HG03103 (cell line): ENCODE measurements around the gene ME3.
"Not testable (repeated sequence)": the region's sequence is repeated elsewhere in the genome, so short reads cannot be mapped to it uniquely, and the experiment has no call there.

ENCODE experiments used
- ATAC-seq: cut with Tn5 transposase; IDR thresholded peaks from one replicate; pipeline ENCODE4 v1.9.1; 2021; ENCODE audit warnings: low read depth; ENCODE audit not compliant: unreplicated experiment

Gene ME3

GRCh38 chr11:86522512-86522911 is 149.9 kb downstream of the ME3 start:
- not testable (repeated sequence) for ATAC-seq

- no peak for ATAC-seq
Observed at GRCh38 chr11:86519064-86519911, 153.1 kb downstream of the ME3 start.

DNA sequence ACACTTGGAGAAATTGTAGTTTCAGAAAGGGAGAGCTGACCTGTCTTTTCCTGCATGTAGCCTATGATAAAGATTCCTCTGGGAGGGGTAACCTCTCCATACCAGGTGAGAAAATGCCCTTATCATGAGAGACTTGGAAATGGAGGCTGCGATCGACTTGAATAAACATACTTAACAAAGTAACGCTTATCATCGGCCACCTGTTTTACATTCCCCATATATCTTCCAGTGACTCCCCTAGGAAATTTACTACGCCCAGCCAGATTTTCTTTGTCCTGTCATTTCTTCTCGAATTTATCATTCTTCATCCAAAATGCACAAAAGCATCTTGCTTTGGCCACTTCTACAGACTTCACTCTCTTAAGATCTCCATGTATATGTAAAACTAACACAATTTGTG is 154.2 kb downstream of the ME3 start:
- ATAC-seq, result no peak

- ATAC-seq, result no peak
Observed at GRCh38 chr11:86517557-86517956, 154.9 kb downstream of the ME3 start.

- no peak for ATAC-seq
Observed at GRCh38 chr11:86515297-86516094, 156.9 kb downstream of the ME3 start.

DNA sequence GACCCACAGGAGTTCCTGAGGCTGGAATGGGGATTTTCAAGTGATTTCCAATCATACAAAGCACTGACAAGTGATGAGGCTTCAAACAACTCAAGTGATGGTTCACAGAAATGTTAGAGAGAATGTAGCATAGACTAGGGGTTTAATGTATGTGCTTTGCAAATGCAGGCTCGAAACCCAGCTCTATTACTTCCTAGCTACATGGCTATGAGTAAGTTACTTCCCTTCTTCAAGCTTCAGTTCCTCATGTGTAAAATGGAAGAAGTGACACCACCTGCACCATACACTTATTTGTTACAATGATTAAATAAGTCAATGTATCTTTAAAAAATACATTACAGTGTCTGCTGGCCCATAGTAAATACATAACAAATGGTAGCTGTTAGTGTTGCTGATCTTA is 158.0 kb downstream of the ME3 start:
- peak; percentile 60 for ATAC-seq

GRCh38 chr11:86513746-86514373 is 158.6 kb downstream of the ME3 start:
- ATAC-seq, result no peak

DNA sequence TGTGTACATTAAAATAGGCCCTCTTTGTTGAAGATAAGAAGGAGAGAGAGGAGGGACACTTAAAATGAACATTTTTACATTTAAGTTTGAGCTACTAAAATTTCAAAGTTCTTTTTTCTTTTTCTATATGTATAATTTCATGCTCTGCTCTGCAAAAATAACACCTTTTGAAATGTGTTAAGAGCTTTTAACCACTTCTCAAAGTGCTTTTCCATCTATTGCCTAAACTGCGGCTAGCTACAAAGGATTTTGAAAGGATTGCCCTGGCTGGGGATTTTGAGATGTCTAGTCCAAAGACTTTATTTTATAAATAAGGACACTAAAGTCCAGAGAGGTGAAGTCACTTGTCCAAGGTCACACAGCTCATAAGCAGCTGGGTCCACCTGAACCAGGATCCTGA is 159.3 kb downstream of the ME3 start:
- ATAC-seq, result no peak

GRCh38 chr11:86511086-86511551 is 161.3 kb downstream of the ME3 start:
- peak; percentile 55 for ATAC-seq

GRCh38 chr11:86510674-86511073 is 161.7 kb downstream of the ME3 start:
- no peak for ATAC-seq

- no peak for ATAC-seq
Observed at GRCh38 chr11:86510097-86510496, 162.3 kb downstream of the ME3 start.

DNA sequence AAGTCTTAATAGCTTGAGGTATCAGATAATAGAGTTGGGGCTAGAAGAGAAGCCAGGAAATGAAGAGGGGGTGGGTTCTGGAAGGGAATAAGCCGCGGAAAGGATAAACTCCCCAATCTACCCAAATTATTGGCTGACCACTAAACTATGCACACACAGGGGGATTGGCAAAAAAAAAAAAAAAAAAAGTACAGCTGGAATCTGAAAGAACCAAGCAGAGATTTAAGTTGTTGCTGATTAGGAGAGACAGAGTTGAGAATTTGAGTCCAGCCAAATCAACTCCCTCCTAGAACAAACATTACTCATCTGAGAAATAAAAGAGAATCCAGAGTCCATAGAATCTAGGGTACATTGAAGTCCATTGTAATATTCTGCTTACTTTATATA is 162.8 kb downstream of the ME3 start:
- no peak for ATAC-seq

DNA sequence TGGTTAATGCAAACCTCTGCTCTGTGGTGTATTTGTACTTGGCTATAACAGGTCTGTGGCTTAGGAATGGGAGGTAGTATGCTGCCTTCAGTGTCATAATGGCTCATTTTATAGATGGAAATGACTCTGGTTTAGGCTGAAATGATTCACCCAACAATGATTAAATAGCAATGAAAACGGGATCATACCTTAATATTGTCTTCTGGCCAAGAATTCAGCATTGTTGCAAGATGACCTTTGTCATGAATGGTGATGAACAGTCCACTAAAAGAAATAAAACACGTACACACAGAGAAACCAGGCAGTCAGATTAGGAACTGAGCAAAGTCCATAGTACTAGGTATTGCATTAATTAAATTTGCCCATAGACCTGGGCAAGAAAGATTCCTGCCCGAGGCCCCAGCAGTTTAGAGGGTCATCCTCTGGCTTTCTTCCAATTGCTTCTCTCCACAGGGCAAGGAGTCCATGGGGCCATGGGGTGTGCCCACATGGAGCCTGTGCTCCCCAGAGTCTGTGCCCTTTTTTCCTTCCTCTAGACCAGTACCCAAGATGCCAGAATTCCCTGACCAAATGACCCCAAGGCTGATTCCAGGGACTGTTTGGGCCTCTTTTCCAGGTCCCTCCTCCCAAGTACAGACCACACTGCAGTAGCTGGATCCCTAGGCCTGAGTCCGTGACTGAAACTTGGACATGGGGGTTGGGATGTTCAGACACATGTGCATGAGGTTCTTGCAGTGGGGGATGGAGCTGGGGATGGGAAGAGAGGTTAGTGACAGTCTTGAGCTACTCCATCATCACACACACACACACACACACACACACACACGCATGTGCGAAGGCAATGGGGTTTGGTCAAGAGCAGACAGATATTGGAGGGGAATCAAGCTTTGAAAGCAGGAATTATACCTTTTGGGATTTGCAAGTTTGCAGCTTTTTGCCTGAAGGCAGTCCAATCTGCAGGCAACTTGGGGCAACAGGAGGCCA is 163.5 kb downstream of the ME3 start:
- no peak for ATAC-seq

- ATAC-seq, result no peak
Observed at GRCh38 chr11:86507249-86507845, 165.1 kb downstream of the ME3 start.

DNA sequence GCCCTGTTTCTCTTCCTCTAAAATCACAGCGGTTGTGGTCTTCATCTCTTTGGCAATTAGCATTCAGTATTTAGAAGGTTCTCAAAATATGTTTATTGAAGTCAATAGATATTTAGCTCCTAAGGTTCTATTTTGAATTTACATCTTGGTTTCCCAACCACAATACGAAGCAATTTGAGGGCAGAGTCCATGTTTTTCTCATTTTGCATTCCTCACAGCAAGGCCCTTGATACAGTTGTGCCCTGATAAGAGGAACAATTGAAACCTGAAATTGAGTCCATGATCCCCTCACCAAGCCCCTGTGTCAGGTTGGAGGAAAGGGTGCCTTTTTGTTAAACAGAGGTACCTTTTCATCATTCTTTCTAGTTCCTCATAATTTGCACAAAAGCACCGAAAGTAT is 166.2 kb downstream of the ME3 start:
- no peak for ATAC-seq

DNA sequence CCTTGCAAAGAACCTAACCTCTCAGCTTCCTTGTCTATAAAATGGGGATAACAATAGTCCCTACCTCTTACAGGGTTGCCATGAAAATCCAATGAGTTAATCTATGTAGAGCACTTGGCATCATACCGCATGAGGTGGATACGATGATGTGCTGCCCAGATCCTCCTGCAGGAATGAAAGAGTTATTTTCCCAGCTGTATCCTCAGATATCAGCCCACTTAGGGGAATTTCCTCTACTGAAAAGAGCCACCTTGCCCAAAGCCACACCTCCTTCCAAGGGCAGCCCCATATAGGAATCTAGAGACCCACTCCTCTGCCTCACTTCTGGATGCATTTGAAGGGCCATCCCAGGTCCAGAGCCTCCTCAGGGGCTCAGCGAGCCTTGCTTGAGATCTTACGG is 169.3 kb downstream of the ME3 start:
- ATAC-seq, result no peak

DNA sequence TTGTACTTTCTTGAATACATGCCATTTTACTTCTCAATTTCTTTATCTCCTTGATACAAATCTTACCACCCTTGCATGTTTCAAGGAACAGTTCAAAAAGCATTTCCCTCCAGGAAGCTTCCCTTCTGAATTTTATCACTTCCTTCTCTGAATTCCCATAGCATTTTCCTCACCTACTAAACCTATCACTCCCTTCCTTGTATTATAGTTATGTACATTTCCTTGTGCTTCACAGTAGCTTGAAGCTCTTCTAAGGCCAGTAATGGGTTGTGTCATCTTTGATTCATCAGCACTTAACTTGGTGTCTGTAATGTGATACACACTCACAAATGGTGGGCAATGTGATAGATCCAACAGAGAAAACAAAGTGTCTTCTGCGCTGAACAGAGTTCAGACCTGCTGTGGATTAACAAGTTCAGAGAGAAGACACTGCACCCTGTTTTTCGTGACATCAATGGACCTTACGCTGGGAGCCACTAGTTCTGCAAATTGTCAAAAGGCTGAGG is 170.2 kb downstream of the ME3 start:
- ATAC-seq, result no peak

GRCh38 chr11:86500500-86501140 is 171.8 kb downstream of the ME3 start:
- ATAC-seq, result no peak

- ATAC-seq, result no peak
Observed at GRCh38 chr11:86499723-86500129, 172.7 kb downstream of the ME3 start.
